WI38 (cell line): Measurements from ENCODE around the gene SPACA6.

Experiments used
- H3K4me3 ChIP-seq: 2 replicates; pipeline ENCODE4 v1.5.1; 2011; ENCODE audit warnings: low read depth, mild to moderate bottlenecking, control low read depth, low read length
- CTCF ChIP-seq: IDR thresholded peaks from 2 replicates; pipeline ENCODE4 v1.5.1; 2012; ENCODE audit warnings: low read depth, mild to moderate bottlenecking, control low read depth, low read length

The SPACA6 gene

GRCh38 chr19:51739466-51740213, 46.5 kb downstream of the SPACA6 start:
- no peak for TF ChIP-seq CTCF
- H3K4me3 ChIP-seq, result no peak overlapping the region

GRCh38 chr19:51740356-51740755, 47.2 kb downstream of the SPACA6 start:
- no peak for TF ChIP-seq CTCF
- no peak overlapping the region for H3K4me3 ChIP-seq

GRCh38 chr19:51742789-51743188, 49.7 kb downstream of the SPACA6 start:
- H3K4me3 ChIP-seq, result no peak overlapping the region
- no peak for TF ChIP-seq CTCF

- no peak for TF ChIP-seq CTCF
Observed at GRCh38 chr19:51743405-51743804, 50.3 kb downstream of the SPACA6 start.

GRCh38 chr19:51746731-51747130, 53.6 kb downstream of the SPACA6 start:
- no peak for TF ChIP-seq CTCF
- no peak overlapping the region for H3K4me3 ChIP-seq

More at GRCh38 chr19:51743405-51743804, 50.3 kb downstream of the SPACA6 start:
- no peak overlapping the region for H3K4me3 ChIP-seq

GRCh38 chr19:51749979-51750378, 56.8 kb downstream of the SPACA6 start:
- H3K4me3 ChIP-seq, result no peak overlapping the region
- no peak for TF ChIP-seq CTCF

- no peak for TF ChIP-seq CTCF
- H3K4me3 ChIP-seq, result no peak overlapping the region
Observed at GRCh38 chr19:51750400-51751094, 57.4 kb downstream of the SPACA6 start.
